K562 (cell line): ENCODE results near the gene UGT2B17. TPM values are rescaled to one million over a fixed set of nuclear protein-coding genes. Genes with fewer than 3 reads are reported as not detected.

Experiments
- ATAC-seq: fragments of 200-7000 bp; cut with Tn5 transposase; 3 replicates; pipeline ENCODE4 v1.9.1; 2020; ENCODE audit warnings: moderate library complexity
- BruUV-seq: library from RNA; stranded (reverse); fragments of 400-500 nt; replicated peaks from 2 replicates; lab custom pipeline; 2021; lab: Mats Ljungman, UMichigan
- CTCF ChIA-PET: fragments of 300-600 bp; formaldehyde crosslinking; extraction: SDS; loops from one replicate; lab custom pipeline; 2021; ENCODE audit warnings: low intra/inter-chr PET ratio; lab: Yijun Ruan, JAX
- POLR2A ChIA-PET: fragments of 300-600, 350-650 bp; sonication (Branson Sonifier 250); formaldehyde crosslinking; extraction: SDS; loops from one replicate; lab custom pipeline; 2021; ENCODE audit warnings: antibody characterized with exemption, inconsistent platforms; lab: Yijun Ruan, JAX
- DNase-seq, 4 experiments: peaks; one replicate each; pipeline versions ENCODE4 v3.0.0 to v3.0.0-alpha.2; 2011 to 2018; ENCODE audit warnings: low spot score in 3 of 4, mixed read lengths in 3 of 4; ENCODE audit errors: extremely low read depth in 1 of 4
- FAIRE-seq: peaks from 2 replicates; lab custom pipeline; 2011; peaks lifted over from hg19 to GRCh38; lab: Jason Lieb, UNC
- H2AFZ ChIP-seq: 2 replicates; pipeline ENCODE4 v1.6.0; 2011; ENCODE audit warnings: low read depth, low read length, control low read depth, inconsistent platforms
- H3K27ac ChIP-seq: fragments of 200-600 bp; 3 replicates; pipeline ENCODE4 v1.8.0; 2011; ENCODE audit warnings: low read depth, mild to moderate bottlenecking, control low read depth, inconsistent platforms, low read length, moderate library complexity, mixed read lengths; ENCODE audit errors: extremely low read depth
- H3K27me3 ChIP-seq, 2 experiments: fragments of 300-600 bp in 1 of 2; 2 replicates in 1 of 2; 3 replicates in 1 of 2; pipeline versions ENCODE4 v1.6.0 to v1.8.0; 2011; ENCODE audit warnings: inconsistent platforms in 2 of 2, low read length in 2 of 2, mild to moderate bottlenecking in 1 of 2, mixed read lengths in 1 of 2, moderate library complexity in 1 of 2; ENCODE audit not compliant: control insufficient read depth in 2 of 2, insufficient read depth in 2 of 2
- H3K36me3 ChIP-seq: fragments of 300-600 bp; 3 replicates; pipeline ENCODE4 v1.8.0; 2011; ENCODE audit warnings: mild to moderate bottlenecking, low read length, inconsistent platforms; ENCODE audit not compliant: control insufficient read depth, insufficient read depth
- H3K4me1 ChIP-seq, 2 experiments: fragments of 200-600 bp in 1 of 2; replicated peaks in 1 of 2; 2 replicates in 1 of 2; 3 replicates in 1 of 2; pipeline versions ENCODE4 v1.5.1 to v1.8.0; 2011; ENCODE audit warnings: inconsistent platforms in 2 of 2, low read length in 2 of 2, mild to moderate bottlenecking in 1 of 2, mixed read lengths in 1 of 2, moderate library complexity in 1 of 2; ENCODE audit not compliant: control insufficient read depth in 2 of 2, insufficient read depth in 2 of 2
- H3K4me2 ChIP-seq: 2 replicates; pipeline ENCODE4 v1.6.1; 2011; ENCODE audit warnings: low read length, control low read depth, inconsistent platforms, mixed read lengths; ENCODE audit not compliant: insufficient read depth
- H3K4me3 ChIP-seq: fragments of 200-600 bp; sonication (generic), shearing (Covaris generic); 2 replicates; pipeline ENCODE4 v1.5.1; 2016; ENCODE audit warnings: control low read depth, inconsistent platforms
- H3K79me2 ChIP-seq: fragments of 200-600 bp; 3 replicates; pipeline ENCODE4 v1.8.0; 2011; ENCODE audit warnings: low read length, inconsistent platforms; ENCODE audit not compliant: control insufficient read depth, insufficient read depth
- H3K9ac ChIP-seq, 2 experiments: 2 replicates each; pipeline versions ENCODE4 v1.6.0 to v1.6.1; 2011; ENCODE audit warnings: low read depth in 2 of 2, low read length in 2 of 2, control low read depth in 1 of 2, inconsistent platforms in 1 of 2, mild to moderate bottlenecking in 1 of 2, mixed read lengths in 1 of 2; ENCODE audit not compliant: insufficient read depth in 1 of 2
- H3K9me1 ChIP-seq: one replicate; pipeline ENCODE4 v1.6.0; 2011; ENCODE audit warnings: inconsistent platforms, mild to moderate bottlenecking, low read length, moderate library complexity; ENCODE audit not compliant: control insufficient read depth, insufficient read depth
- H3K9me3 ChIP-seq: replicated peaks from 2 replicates; pipeline ENCODE4 v1.5.1; 2011; ENCODE audit warnings: low read depth, low read length, inconsistent platforms; ENCODE audit not compliant: control insufficient read depth, insufficient read depth
- H4K20me1 ChIP-seq: replicated peaks from 2 replicates; pipeline ENCODE4 v1.6.1; 2011; ENCODE audit warnings: low read length, inconsistent platforms, mixed read lengths; ENCODE audit not compliant: control insufficient read depth, insufficient read depth
- DNMT1 ChIP-seq: fragments of 450-650 bp; IDR thresholded peaks from 2 replicates; pipeline ENCODE4 v1.6.1; 2016; ENCODE audit warnings: antibody characterized with exemption, mild to moderate bottlenecking
- ELK1 ChIP-seq: sonication (generic); formaldehyde crosslinking; IDR thresholded peaks from 2 replicates; pipeline ENCODE4 v1.8.1; 2022; ENCODE audit warnings: missing genetic modification reagents
- FUS ChIP-seq: fragments of 200-400 bp; formaldehyde crosslinking; optimal IDR thresholded peaks from 2 replicates; pipeline ENCODE3; 2017; ENCODE audit warnings: low read depth, low read length
- MTA1 ChIP-seq: fragments of 450-650 bp; IDR thresholded peaks from 2 replicates; pipeline ENCODE4 v1.6.1; 2017; ENCODE audit warnings: borderline replicate concordance
- PKNOX1 ChIP-seq: fragments of 450-650 bp; IDR thresholded peaks from 2 replicates; pipeline ENCODE4 v1.6.1; 2016
- SMARCC2 ChIP-seq: fragments of 450-650 bp; IDR thresholded peaks from 2 replicates; pipeline ENCODE4 v1.6.1; 2017; ENCODE audit warnings: antibody characterized with exemption, moderate library complexity, mild to moderate bottlenecking, low read depth
- SMC3 ChIP-seq: conservative IDR thresholded peaks from 2 replicates; pipeline ENCODE4 v1.6.1; 2011; ENCODE audit warnings: low read depth, low read length, improper control_type of control experiment; ENCODE audit not compliant: insufficient read depth
- SOX6 ChIP-seq: fragments of 450-650 bp; IDR thresholded peaks from 2 replicates; pipeline ENCODE4 v1.6.1; 2014; ENCODE audit warnings: mild to moderate bottlenecking
- SP1 ChIP-seq: sonication (generic); formaldehyde crosslinking; IDR thresholded peaks from 2 replicates; pipeline ENCODE4 v1.8.1; 2022; ENCODE audit warnings: mild to moderate bottlenecking, missing genetic modification reagents
- SRSF9 ChIP-seq: fragments of 200-400 bp; formaldehyde crosslinking; IDR thresholded peaks from 2 replicates; pipeline ENCODE4 v1.6.1; 2017; ENCODE audit warnings: low read depth, low read length, borderline replicate concordance
- TEAD2 ChIP-seq: fragments of 450-650 bp; IDR thresholded peaks from 2 replicates; pipeline ENCODE4 v1.6.1; 2016; ENCODE audit warnings: missing genetic modification characterization, control low read depth, missing compliant biosample characterization
- TRIM24 ChIP-seq, 2 experiments: fragments of 450-650 bp; IDR thresholded peaks; 2 replicates each; pipeline ENCODE4 v1.6.1; 2016
- ZNF143 ChIP-seq: sonication (generic); formaldehyde crosslinking; IDR thresholded peaks from 2 replicates; pipeline ENCODE4 v1.9.0; 2022; ENCODE audit warnings: mild to moderate bottlenecking, missing genetic modification reagents
- ZNF354B ChIP-seq: fragments of 250-450 bp; sonication (Bioruptor Pico); IDR thresholded peaks from 2 replicates; pipeline ENCODE4 v1.4.0; 2020
- ZNF592 ChIP-seq: fragments of 450-650 bp; IDR thresholded peaks from 2 replicates; pipeline ENCODE4 v1.6.1; 2017; ENCODE audit warnings: antibody characterized with exemption, mild to moderate bottlenecking
- WGBS: fragments of 100-300 bp; shearing (Covaris generic); methylation state at CpG from one replicate; pipeline ENCODE4 v1.1.6; 2016; ENCODE audit warnings: low coverage, mixed read lengths; ENCODE audit not compliant: insufficient coverage; ENCODE audit errors: missing lambda C conversion rate; 5-methylcytosine and 5-hydroxymethylcytosine counted together
- in situ Hi-C: fragments of 300-500 bp; cut with MboI; formaldehyde crosslinking; loops from 4 replicates; pipeline ENCODE4 v1.15.0; 2018; ENCODE audit warnings: inconsistent platforms, mixed read lengths
- intact Hi-C: fragments of 100-400 bp; cut with micrococcal nuclease; formaldehyde crosslinking; loops from 2 replicates; pipeline ENCODE4 v1.14.2; 2022
- polyA plus RNA-seq, 8 experiments: library from polyadenylated mRNA; depleted of rRNA in 4 of 8; stranded (reverse) in 5 of 8; unstranded in 3 of 8; fragments of >200 nt; fragmentation: Nextera tagmentation in 2 of 8; fragmentation: Illumina TruSeq in 1 of 8; extraction: Ambion mirVana in 2 of 8; extraction: Trizol in 1 of 8; gene quantifications; 2 replicates each; pipeline versions ENCODE4 v1.2.1 to v1.2.3, GENCODE V29; 2011 to 2014; ENCODE audit warnings: inconsistent platforms in 1 of 8, missing spikeins in 1 of 8
- total RNA-seq, 7 experiments: library from RNA; depleted of rRNA in 6 of 7; stranded (reverse); fragments of >200 nt in 6 of 7; fragmentation: Illumina TruSeq in 2 of 7; extraction: Trizol in 2 of 7; gene quantifications; 2 replicates each; pipeline versions ENCODE4 v1.2.1 to v1.2.3, GENCODE V29; 2011 to 2021; ENCODE audit warnings: low replicate concordance in 1 of 7

The UGT2B17 gene
- total and polyA plus RNA-seq, 9 of the 15 experiments (the other 6 are each of a cell fraction or from before 2014, with no cell fraction given) = 0.11 TPM; not detected in 8

GRCh38 chr4:68499021-68499420 lies 77.1 kb downstream of the UGT2B17 start:
- no peaks in the 10 kb centered on the region for H3K4me1 ChIP-seq
- no peaks in the 10 kb centered on the region for H4K20me1 ChIP-seq
- H3K9ac ChIP-seq = no peak overlapping the region
- H2AFZ ChIP-seq = no peak overlapping the region; the same call in 1 of the 2 replicates
- no peak overlapping the region for H3K4me3 ChIP-seq
- TF ChIP-seq SMARCC2 (no peak), SRSF9 (no peak), MTA1 (no peak), ZNF592 (no peak), ZNF354B (CRISPR knock-in tag) (no peak), DNMT1 (no peak), SP1 (no peak), SMC3 (no peak), SOX6 (no peak), ELK1 (no peak), ZNF143 (CRISPR knock-in tag) (no peak), PKNOX1 (no peak), FUS (no peak), TEAD2 (tag) (no peak), TRIM24 (IDR thresholded peaks at IDR 0.05) (no peak)
- TF ChIP-seq, all 486 proteins: peak for 0
- ATAC-seq = no peak
- 17% methylated on average over 4 of the region's 4 CpGs for WGBS
- no peaks in the 10 kb centered on the region for H3K27me3 ChIP-seq
- in situ Hi-C loops = no loop called here
- no peak overlapping the region for H3K27ac ChIP-seq
- intact Hi-C loops = loop anchor here (5.0 to 10.0 kb wide), 4 partner anchors 176 to 1383 kb away; partner anchors contain the start of gene UGT2B15
- H3K9me1 ChIP-seq = no peaks in the 10 kb centered on the region
- ChIA-PET CTCF (interaction anchor here (0.6 kb wide), 1 partner anchor 1956 kb away, joined by 4 read pairs; no protein-coding TSS in a partner anchor), POLR2A (no interaction called here)
- H3K9me3 ChIP-seq = no peaks in the 10 kb centered on the region
- no peaks in the 10 kb centered on the region for H3K79me2 ChIP-seq
- H3K36me3 ChIP-seq = no peaks in the 10 kb centered on the region
- BruUV-seq = no TSS peak
- no peak for DNase-seq
- H3K4me2 ChIP-seq = no peak overlapping the region
- no peak for FAIRE-seq
